Left lobe of liver (tissue), 2 donors: ENCODE data around the gene KERA. TPM values are rescaled to one million over a fixed set of nuclear protein-coding genes. Genes with fewer than 3 reads are reported as not detected.
"Not testable (repeated sequence)": the region's sequence is repeated elsewhere in the genome, so short reads cannot be mapped to it uniquely, and the experiment has no call there.

Source experiments
- ATAC-seq: fragments of 200-7000 bp; cut with Tn5 transposase; one replicate; pipeline ENCODE4 v1.9.1; 2020; ENCODE audit warnings: mild to moderate bottlenecking, moderate library complexity
- DNase-seq: peaks from one replicate; pipeline ENCODE4 v3.0.0-alpha.2; 2020; ENCODE audit warnings: low spot score
- total RNA-seq: library from RNA; stranded (reverse); gene quantifications from one replicate; pipeline ENCODE4 v1.2.1, GENCODE V29; 2021
- donor health status: DM: no; HTN: no; CAD: no; lungs with moderate emphysema.
- donor health status: DM: no; HTN: yes; CAD: no.

KERA gene
- not detected for total RNA-seq

- ATAC-seq: no peak
Measured at GRCh38 chr12:91057368-91058165, at the start of gene KERA. Gene KERA, minus strand, starts transcription at chr12:91058024. Its CDS starts 1,743 bp downstream, at chr12:91056281.

GRCh38 chr12:91106283-91106682 is 48.5 kb upstream of the KERA start:
- ATAC-seq: no peak
- no peak for DNase-seq

More at GRCh38 chr12:91057368-91058165, at the start of gene KERA:
- DNase-seq: no peak

GRCh38 chr12:91105807-91106206 is 48.0 kb upstream of the KERA start:
- ATAC-seq: no peak
- no peak for DNase-seq

GRCh38 chr12:91104812-91105466 is 47.1 kb upstream of the KERA start:
- no peak for ATAC-seq
- DNase-seq: no peak

- DNase-seq (no peak), ATAC-seq (no peak)
Measured at GRCh38 chr12:91103624-91104023, 45.8 kb upstream of the KERA start.

- no peak for ATAC-seq
- no peak for DNase-seq
Measured at GRCh38 chr12:91103101-91103500, 45.3 kb upstream of the KERA start.

GRCh38 chr12:91100906-91101305 is 43.1 kb upstream of the KERA start:
- ATAC-seq (no peak), DNase-seq (no peak)

GRCh38 chr12:91099836-91100235 is 42.0 kb upstream of the KERA start:
- ATAC-seq: no peak
- no peak for DNase-seq

GRCh38 chr12:91099341-91099740 is 41.5 kb upstream of the KERA start:
- ATAC-seq: no peak

GRCh38 chr12:91098941-91099340 is 41.1 kb upstream of the KERA start:
- DNase-seq (no peak), ATAC-seq (no peak)

More at GRCh38 chr12:91099341-91099740, 41.5 kb upstream of the KERA start:
- DNase-seq: no peak

GRCh38 chr12:91098461-91098860 is 40.6 kb upstream of the KERA start:
- ATAC-seq: no peak
- DNase-seq: no peak

- DNase-seq (no peak), ATAC-seq (no peak)
Measured at GRCh38 chr12:91094957-91095356, 37.1 kb upstream of the KERA start.

GRCh38 chr12:91094032-91094662 is 36.3 kb upstream of the KERA start:
- DNase-seq (no peak), ATAC-seq (no peak)

- ATAC-seq (no peak), DNase-seq (no peak)
Measured at GRCh38 chr12:91093341-91093740, 35.5 kb upstream of the KERA start.

GRCh38 chr12:91091916-91092715 is 34.3 kb upstream of the KERA start:
- ATAC-seq (no peak), DNase-seq (no peak)

- ATAC-seq, DNase-seq: not testable (repeated sequence)
Measured at GRCh38 chr12:91089953-91090352, 32.1 kb upstream of the KERA start.

GRCh38 chr12:91080041-91080440 is 22.2 kb upstream of the KERA start:
- DNase-seq (no peak), ATAC-seq (no peak)

- DNase-seq: no peak
- no peak for ATAC-seq
Measured at GRCh38 chr12:91078501-91078900, 20.7 kb upstream of the KERA start.

GRCh38 chr12:91077228-91077954 is 19.6 kb upstream of the KERA start:
- ATAC-seq (no peak), DNase-seq (no peak)

GRCh38 chr12:91074851-91075250 is 17.0 kb upstream of the KERA start:
- ATAC-seq (no peak), DNase-seq (no peak)
